HepG2 (cell line): ENCODE data around the gene NARS2. TPM values are rescaled to one million over a fixed set of nuclear protein-coding genes. Genes with fewer than 3 reads are reported as not detected.

Experiments
- AGO1 ChIP-seq: fragments of 200-400 bp; formaldehyde crosslinking; IDR thresholded peaks from 2 replicates; pipeline ENCODE4 v1.6.1; 2017; ENCODE audit warnings: mild to moderate bottlenecking, low read depth, low read length, moderate library complexity; ENCODE audit not compliant: poor library complexity, severe bottlenecking
- BRD4 ChIP-seq: sonication (generic); formaldehyde crosslinking; IDR thresholded peaks from 2 replicates; pipeline ENCODE4 v1.4.0; 2020; ENCODE audit warnings: missing genetic modification reagents
- DMAP1 ChIP-seq: IDR thresholded peaks from 2 replicates; pipeline ENCODE4 v1.6.1; 2016
- HCFC1 ChIP-seq: fragments of 150-350 bp; IDR thresholded peaks from 2 replicates; pipeline ENCODE4 v1.6.1; 2014; ENCODE audit warnings: low read depth, low read length
- HOXA7 ChIP-seq: sonication (generic); formaldehyde crosslinking; IDR thresholded peaks from 2 replicates; pipeline ENCODE4 v1.8.1; 2022; ENCODE audit warnings: mild to moderate bottlenecking, missing genetic modification reagents, moderate library complexity
- KDM2A ChIP-seq: sonication (generic); formaldehyde crosslinking; IDR thresholded peaks from 2 replicates; pipeline ENCODE4 v1.4.0; 2020; ENCODE audit warnings: low read depth, missing genetic modification reagents, borderline replicate concordance
- KLF6 ChIP-seq: IDR thresholded peaks from 2 replicates; pipeline ENCODE4 v1.8.0; 2016; ENCODE audit warnings: missing biosample characterization, missing genetic modification reagents
- KMT2A ChIP-seq: sonication (generic); formaldehyde crosslinking; IDR thresholded peaks from 2 replicates; pipeline ENCODE4 v1.4.0; 2020; ENCODE audit warnings: missing genetic modification reagents
- MYPOP ChIP-seq: sonication (generic); formaldehyde crosslinking; IDR thresholded peaks from 2 replicates; pipeline ENCODE4 v1.8.1; 2023; ENCODE audit warnings: mild to moderate bottlenecking, moderate library complexity, missing genetic modification reagents
- NFIC ChIP-seq: IDR thresholded peaks from 2 replicates; pipeline ENCODE4 v1.6.1; 2012; ENCODE audit warnings: mild to moderate bottlenecking, low read length, inconsistent platforms
- PHF21A ChIP-seq: sonication (generic); formaldehyde crosslinking; IDR thresholded peaks from 2 replicates; pipeline ENCODE4 v1.5.0; 2020; ENCODE audit warnings: mild to moderate bottlenecking, missing genetic modification reagents
- SCMH1 ChIP-seq: sonication (generic); formaldehyde crosslinking; IDR thresholded peaks from 2 replicates; pipeline ENCODE4 v1.9.0; 2021; ENCODE audit warnings: missing genetic modification reagents, mild to moderate bottlenecking, borderline replicate concordance
- SMAD1 ChIP-seq: sonication (generic); formaldehyde crosslinking; IDR thresholded peaks from 2 replicates; pipeline ENCODE4 v1.4.0; 2020; ENCODE audit warnings: missing genetic modification reagents, low read depth, mild to moderate bottlenecking, borderline replicate concordance
- SNAPC2 ChIP-seq: sonication (generic); formaldehyde crosslinking; IDR thresholded peaks from 2 replicates; pipeline ENCODE4 v1.8.1; 2022; ENCODE audit warnings: mild to moderate bottlenecking, missing genetic modification reagents
- SPEN ChIP-seq: sonication (generic); formaldehyde crosslinking; IDR thresholded peaks from 2 replicates; pipeline ENCODE4 v1.5.1; 2020; ENCODE audit warnings: low read depth, mild to moderate bottlenecking, missing genetic modification reagents
- SRSF4 ChIP-seq: fragments of 200-400 bp; formaldehyde crosslinking; IDR thresholded peaks from one replicate; pipeline ENCODE4 v1.6.1; 2018; ENCODE audit warnings: mild to moderate bottlenecking, low read depth, low read length, moderate library complexity; ENCODE audit not compliant: poor library complexity, severe bottlenecking
- TAF15 ChIP-seq: fragments of 200-400 bp; formaldehyde crosslinking; IDR thresholded peaks from one replicate; pipeline ENCODE4 v1.6.1; 2018; ENCODE audit warnings: mild to moderate bottlenecking, low read depth, low read length; ENCODE audit not compliant: poor library complexity, severe bottlenecking
- ZFP36L1 ChIP-seq: sonication (generic); formaldehyde crosslinking; IDR thresholded peaks from 2 replicates; pipeline ENCODE4 v1.8.0; 2022; ENCODE audit warnings: mild to moderate bottlenecking, missing genetic modification reagents, moderate library complexity
- ZFP82 ChIP-seq: sonication (generic); formaldehyde crosslinking; IDR thresholded peaks from 2 replicates; pipeline ENCODE4 v1.5.1; 2020; ENCODE audit warnings: mild to moderate bottlenecking, missing genetic modification reagents, borderline replicate concordance
- ZNF292 ChIP-seq: sonication (generic); formaldehyde crosslinking; IDR thresholded peaks from 2 replicates; pipeline ENCODE4 v1.8.1; 2022; ENCODE audit warnings: mild to moderate bottlenecking, low read depth, missing genetic modification reagents, borderline replicate concordance
- ZNF451 ChIP-seq: sonication (generic); formaldehyde crosslinking; IDR thresholded peaks from 2 replicates; pipeline ENCODE4 v1.5.0; 2020; ENCODE audit warnings: mild to moderate bottlenecking, missing genetic modification reagents
- ZNF83 ChIP-seq: sonication (generic); formaldehyde crosslinking; IDR thresholded peaks from 2 replicates; pipeline ENCODE4 v1.4.0; 2020; ENCODE audit warnings: missing genetic modification reagents, mild to moderate bottlenecking, borderline replicate concordance
- ZSCAN31 ChIP-seq: sonication (generic); formaldehyde crosslinking; IDR thresholded peaks from 2 replicates; pipeline ENCODE4 v1.5.0; 2020; ENCODE audit warnings: low read depth, mild to moderate bottlenecking, missing genetic modification reagents
- polyA plus RNA-seq, 8 experiments: library from polyadenylated mRNA; depleted of rRNA in 3 of 8; stranded (reverse) in 7 of 8; unstranded in 1 of 8; fragments of >200 nt; fragmentation: Illumina TruSeq in 4 of 8; extraction: Trizol in 4 of 8; gene quantifications; 2 replicates each; pipeline versions ENCODE4 v1.2.1 to v1.2.3, GENCODE V29; 2011 to 2016; ENCODE audit warnings: low read depth in 4 of 8, missing spikeins in 1 of 8, mixed read lengths in 1 of 8; ENCODE audit not compliant: insufficient read depth in 1 of 8
- total RNA-seq, 5 experiments: library from RNA; depleted of rRNA; stranded (reverse); fragments of >200 nt; fragmentation: Illumina TruSeq; extraction: Trizol; gene quantifications; 2 replicates each; pipeline ENCODE4 v1.2.3, GENCODE V29; 2016; ENCODE audit warnings: low read depth in 1 of 5
- TF ChIP-seq, protein P1 (sequence below): sonication (generic); formaldehyde crosslinking; IDR thresholded peaks from 2 replicates; pipeline ENCODE4 v1.4.0; 2020; ENCODE audit warnings: missing genetic modification reagents, borderline replicate concordance
- TF ChIP-seq, protein P2 (sequence below): sonication (generic); formaldehyde crosslinking; IDR thresholded peaks from 2 replicates; pipeline ENCODE4 v1.8.0; 2022; ENCODE audit warnings: mild to moderate bottlenecking, missing genetic modification reagents

Gene NARS2
- total and polyA plus RNA-seq, 2 of the 13 experiments (the other 11 are each of a cell fraction or from before 2014, with no cell fraction given) = 45.9 to 65.0 TPM

GRCh38 chr11:78416285-78417174 lies 158.1 kb downstream of the NARS2 start (continued):
- 0 out of 2 replicates have a peak, but pooled peaks have one; percentile 16 for TF ChIP-seq MYPOP
- TF ChIP-seq SCMH1 (CRISPR knock-in tag) = no peak
- no peak for TF ChIP-seq HCFC1
- TF ChIP-seq PHF21A = peak; percentile 87
- TF ChIP-seq ZNF83 = no peak
- TF ChIP-seq AGO1 = peak; percentile 62
- TF ChIP-seq SPEN (CRISPR knock-in tag) = peak; percentile 50; the same call in 1 of the 2 replicates
- no peak for TF ChIP-seq SNAPC2 (CRISPR knock-in tag)
- peak; percentile 45; the same call in 1 of the 2 replicates for TF ChIP-seq ZNF292 (CRISPR knock-in tag)
- TF ChIP-seq ZSCAN31 (CRISPR knock-in tag) = peak; percentile 38; the same call in 1 of the 2 replicates
- peak; percentile 50 for TF ChIP-seq KDM2A
- TF ChIP-seq SRSF4 = no peak
- TF ChIP-seq KMT2A (CRISPR knock-in tag) = peak; percentile 70; the same call in 1 of the 2 replicates
- no peak for TF ChIP-seq NFIC
- TF ChIP-seq, protein P1, sequence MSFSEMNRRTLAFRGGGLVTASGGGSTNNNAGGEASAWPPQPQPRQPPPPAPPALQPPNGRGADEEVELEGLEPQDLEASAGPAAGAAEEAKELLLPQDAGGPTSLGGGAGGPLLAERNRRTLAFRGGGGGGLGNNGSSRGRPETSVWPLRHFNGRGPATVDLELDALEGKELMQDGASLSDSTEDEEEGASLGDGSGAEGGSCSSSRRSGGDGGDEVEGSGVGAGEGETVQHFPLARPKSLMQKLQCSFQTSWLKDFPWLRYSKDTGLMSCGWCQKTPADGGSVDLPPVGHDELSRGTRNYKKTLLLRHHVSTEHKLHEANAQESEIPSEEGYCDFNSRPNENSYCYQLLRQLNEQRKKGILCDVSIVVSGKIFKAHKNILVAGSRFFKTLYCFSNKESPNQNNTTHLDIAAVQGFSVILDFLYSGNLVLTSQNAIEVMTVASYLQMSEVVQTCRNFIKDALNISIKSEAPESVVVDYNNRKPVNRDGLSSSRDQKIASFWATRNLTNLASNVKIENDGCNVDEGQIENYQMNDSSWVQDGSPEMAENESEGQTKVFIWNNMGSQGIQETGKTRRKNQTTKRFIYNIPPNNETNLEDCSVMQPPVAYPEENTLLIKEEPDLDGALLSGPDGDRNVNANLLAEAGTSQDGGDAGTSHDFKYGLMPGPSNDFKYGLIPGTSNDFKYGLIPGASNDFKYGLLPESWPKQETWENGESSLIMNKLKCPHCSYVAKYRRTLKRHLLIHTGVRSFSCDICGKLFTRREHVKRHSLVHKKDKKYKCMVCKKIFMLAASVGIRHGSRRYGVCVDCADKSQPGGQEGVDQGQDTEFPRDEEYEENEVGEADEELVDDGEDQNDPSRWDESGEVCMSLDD (CRISPR knock-in tag) = no peak
- no peak; the same call in 1 of the 2 replicates for TF ChIP-seq DMAP1
- no peak for TF ChIP-seq BRD4 (CRISPR knock-in tag)
- no peak for TF ChIP-seq ZFP36L1 (CRISPR knock-in tag)
- peak; percentile 64 for TF ChIP-seq KLF6 (CRISPR knock-in tag)
- TF ChIP-seq, protein P2, sequence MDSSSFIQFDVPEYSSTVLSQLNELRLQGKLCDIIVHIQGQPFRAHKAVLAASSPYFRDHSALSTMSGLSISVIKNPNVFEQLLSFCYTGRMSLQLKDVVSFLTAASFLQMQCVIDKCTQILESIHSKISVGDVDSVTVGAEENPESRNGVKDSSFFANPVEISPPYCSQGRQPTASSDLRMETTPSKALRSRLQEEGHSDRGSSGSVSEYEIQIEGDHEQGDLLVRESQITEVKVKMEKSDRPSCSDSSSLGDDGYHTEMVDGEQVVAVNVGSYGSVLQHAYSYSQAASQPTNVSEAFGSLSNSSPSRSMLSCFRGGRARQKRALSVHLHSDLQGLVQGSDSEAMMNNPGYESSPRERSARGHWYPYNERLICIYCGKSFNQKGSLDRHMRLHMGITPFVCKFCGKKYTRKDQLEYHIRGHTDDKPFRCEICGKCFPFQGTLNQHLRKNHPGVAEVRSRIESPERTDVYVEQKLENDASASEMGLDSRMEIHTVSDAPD (CRISPR knock-in tag) = no peak
- TF ChIP-seq ZNF451 (CRISPR knock-in tag) = 0 out of 2 replicates have a peak, but pooled peaks have one; percentile 21
- TF ChIP-seq ZFP82 = no peak
- no peak for TF ChIP-seq SMAD1
- TF ChIP-seq HOXA7 (CRISPR knock-in tag) = no peak
- peak; percentile 19 for TF ChIP-seq TAF15
